GM23338 (cell line): ENCODE results near the gene FOXP1. TPM values are rescaled to one million over a fixed set of nuclear protein-coding genes. Genes with fewer than 3 reads are reported as not detected.

Experiments
- ATAC-seq: fragments of 200-7000 bp; cut with Tn5 transposase; 3 replicates; pipeline ENCODE4 v1.9.1; 2020
- DNase-seq: peaks from one replicate; pipeline ENCODE4 v3.0.0-alpha.2; 2015; ENCODE audit warnings: low spot score
- H2AFZ ChIP-seq: fragments of 200-600 bp; sonication (generic); 2 replicates; pipeline ENCODE4 v1.8.0; 2016; ENCODE audit warnings: antibody characterized with exemption, mild to moderate bottlenecking, moderate library complexity
- H3F3A ChIP-seq: fragments of 200-600 bp; sonication (generic); replicated peaks from 2 replicates; pipeline ENCODE4 v1.8.0; 2017; ENCODE audit warnings: antibody characterized with exemption, mixed run types, low read depth
- H3K27ac ChIP-seq: fragments of 200-600 bp; sonication (generic); 2 replicates; pipeline ENCODE4 v1.6.1; 2016; ENCODE audit warnings: low read depth
- H3K27me3 ChIP-seq: fragments of 200-600 bp; sonication (generic); 2 replicates; pipeline ENCODE4 v1.8.0; 2016; ENCODE audit warnings: mild to moderate bottlenecking, mixed run types, moderate library complexity; ENCODE audit not compliant: insufficient read depth
- H3K36me3 ChIP-seq: fragments of 200-600 bp; sonication (generic); 2 replicates; pipeline ENCODE4 v1.8.0; 2016; ENCODE audit warnings: mild to moderate bottlenecking; ENCODE audit not compliant: insufficient read depth
- H3K4me1 ChIP-seq: fragments of 200-600 bp; sonication (generic); 2 replicates; pipeline ENCODE4 v1.8.0; 2016; ENCODE audit warnings: mild to moderate bottlenecking, moderate library complexity; ENCODE audit not compliant: insufficient read depth
- H3K4me2 ChIP-seq: fragments of 200-600 bp; sonication (generic); 2 replicates; pipeline ENCODE4 v1.7.1; 2017; ENCODE audit warnings: mixed run types
- H3K4me3 ChIP-seq: fragments of 200-600 bp; sonication (generic); 2 replicates; pipeline ENCODE4 v1.6.1; 2016; ENCODE audit warnings: mixed run types
- H3K79me2 ChIP-seq: fragments of 200-600 bp; sonication (generic); replicated peaks from 2 replicates; pipeline ENCODE4 v1.8.0; 2017; ENCODE audit warnings: mild to moderate bottlenecking; ENCODE audit not compliant: insufficient read depth
- H3K9me2 ChIP-seq: fragments of 200-600 bp; sonication (generic); 2 replicates; pipeline ENCODE4 v1.8.0; 2017; ENCODE audit not compliant: insufficient read depth
- H4K20me1 ChIP-seq: fragments of 200-600 bp; sonication (generic); replicated peaks from 2 replicates; pipeline ENCODE4 v1.8.0; 2017; ENCODE audit warnings: mild to moderate bottlenecking; ENCODE audit not compliant: insufficient read depth
- H3K27ac Mint-ChIP-seq: 2 replicates; pipeline ENCODE4 v1.8.0; 2020; ENCODE audit warnings: inconsistent platforms, mild to moderate bottlenecking, moderate library complexity, mixed read lengths
- H3K27me3 Mint-ChIP-seq: 3 replicates; pipeline ENCODE4 v1.8.0; 2022; ENCODE audit warnings: low read depth, mild to moderate bottlenecking, moderate library complexity, mixed read lengths, inconsistent platforms; ENCODE audit not compliant: insufficient read depth, poor library complexity
- H3K36me3 Mint-ChIP-seq: 3 replicates; pipeline ENCODE4 v1.8.0; 2021; ENCODE audit warnings: low read depth, mild to moderate bottlenecking, inconsistent platforms, moderate library complexity, mixed read lengths
- H3K4me1 Mint-ChIP-seq: 3 replicates; pipeline ENCODE4 v1.8.0; 2020; ENCODE audit warnings: mild to moderate bottlenecking, inconsistent platforms, mixed read lengths
- H3K4me3 Mint-ChIP-seq: 3 replicates; pipeline ENCODE4 v1.8.0; 2021; ENCODE audit warnings: moderate library complexity, mild to moderate bottlenecking, inconsistent platforms, mixed read lengths
- H3K9me3 Mint-ChIP-seq: 3 replicates; pipeline ENCODE4 v1.8.0; 2020; ENCODE audit warnings: moderate library complexity, mild to moderate bottlenecking, inconsistent platforms, mixed read lengths
- CREB1 ChIP-seq: fragments of 250-450 bp; sonication (Bioruptor Pico); IDR thresholded peaks from 2 replicates; pipeline ENCODE4 v1.5.0; 2020; ENCODE audit warnings: low read depth, mild to moderate bottlenecking, moderate library complexity
- CTCF ChIP-seq, 2 experiments: fragments of 200-600 bp in 1 of 2; sonication (generic) in 1 of 2; conservative IDR thresholded peaks; 2 replicates each; pipeline versions ENCODE4 v1.5.1 to v1.6.1; 2016 to 2017; ENCODE audit warnings: antibody characterized with exemption in 2 of 2, low read depth in 2 of 2, mild to moderate bottlenecking in 2 of 2, moderate library complexity in 1 of 2
- ETS1 ChIP-seq: IDR thresholded peaks from 2 replicates; pipeline ENCODE4 v1.6.1; 2016; ENCODE audit warnings: antibody characterized with exemption
- EZH2 ChIP-seq: fragments of 200-600 bp; sonication (generic); IDR thresholded peaks from one replicate; pipeline ENCODE4 v1.8.0; 2017; ENCODE audit warnings: antibody characterized with exemption, mild to moderate bottlenecking, low read depth; ENCODE audit not compliant: unreplicated experiment
- EZH2phosphoT487 ChIP-seq: fragments of 200-600 bp; sonication (generic); IDR thresholded peaks from one replicate; pipeline ENCODE4 v1.8.1; 2018; ENCODE audit warnings: antibody characterized with exemption; ENCODE audit not compliant: unreplicated experiment
- JUNB ChIP-seq: IDR thresholded peaks from one replicate; pipeline ENCODE4 v1.6.1; 2016; ENCODE audit warnings: antibody characterized with exemption; ENCODE audit not compliant: unreplicated experiment
- NANOG ChIP-seq: IDR thresholded peaks from 2 replicates; pipeline ENCODE4 v1.6.1; 2016; ENCODE audit warnings: antibody characterized with exemption, borderline replicate concordance
- POLR2AphosphoS5 ChIP-seq: IDR thresholded peaks from 2 replicates; pipeline ENCODE4 v1.6.1; 2016; ENCODE audit warnings: antibody characterized with exemption, low read depth
- REST ChIP-seq: IDR thresholded peaks from one replicate; pipeline ENCODE4 v1.6.1; 2018; ENCODE audit warnings: antibody characterized with exemption; ENCODE audit not compliant: unreplicated experiment
- STAT1 ChIP-seq: IDR thresholded peaks from one replicate; pipeline ENCODE4 v1.6.1; 2016; ENCODE audit warnings: antibody characterized with exemption; ENCODE audit not compliant: unreplicated experiment
- ZNF114 ChIP-seq: fragments of 250-450 bp; sonication (Bioruptor Pico); IDR thresholded peaks from 2 replicates; pipeline ENCODE4 v1.5.0; 2020; ENCODE audit warnings: mild to moderate bottlenecking, moderate library complexity
- ZNF331 ChIP-seq: fragments of 250-450 bp; sonication (Bioruptor Pico); IDR thresholded peaks from 2 replicates; pipeline ENCODE4 v1.5.0; 2020; ENCODE audit warnings: low read depth, mild to moderate bottlenecking, moderate library complexity
- ZNF462 ChIP-seq: fragments of 250-450 bp; sonication (Bioruptor Pico); IDR thresholded peaks from 2 replicates; pipeline ENCODE4 v1.5.0; 2020; ENCODE audit warnings: mild to moderate bottlenecking, moderate library complexity
- polyA plus RNA-seq: library from polyadenylated mRNA; unstranded; fragments of >200 nt; fragmentation: Nextera tagmentation; extraction: Ambion mirVana; gene quantifications from 2 replicates; pipeline ENCODE4 v1.2.1, GENCODE V29; 2016
- total RNA-seq: library from RNA; depleted of rRNA; stranded (reverse); fragments of >200 nt; shearing (Covaris generic); gene quantifications from 2 replicates; pipeline ENCODE4 v1.2.3, GENCODE V29; 2014

FOXP1 gene
- total and polyA plus RNA-seq, 2 experiments from 2014 or later, result 32.9 to 35.5 TPM

- no peak for TF ChIP-seq REST
These were observed 493.3 kb downstream of the FOXP1 start (continued) for GRCh38 chr3:71090207-71090606.

GRCh38 chr3:71089271-71089847 lies 494.2 kb downstream of the FOXP1 start:
- no peak overlapping the region for H3K27ac Mint-ChIP-seq
- DNase-seq, result no peak
- no peaks in the 10 kb centered on the region; the same call in 1 of the 2 replicates for H3K79me2 ChIP-seq
- TF ChIP-seq NANOG (no peak), JUNB (no peak), CREB1 (CRISPR knock-in tag) (no peak), EZH2phosphoT487 (no peak), EZH2 (no peak), ETS1 (no peak), POLR2AphosphoS5 (no peak), CTCF (conservative IDR thresholded peaks at IDR 0.05; ENCODE audit: low read depth in 2 of 2) (no peak), STAT1 (no peak), ZNF462 (CRISPR knock-in tag) (no peak), ZNF114 (CRISPR knock-in tag) (no peak), ZNF331 (CRISPR knock-in tag) (no peak)

More at GRCh38 chr3:71089271-71089847, 494.2 kb downstream of the FOXP1 start:
- peaks cover 8% of the 10 kb centered on the region for H3K27me3 Mint-ChIP-seq
- H3K4me1 Mint-ChIP-seq, result peaks cover 22% of the 10 kb centered on the region
- Histone ChIP-seq H3K27me3 (no peaks in the 10 kb centered on the region), H3K4me2 (no peak overlapping the region), H2AFZ (no peak overlapping the region), H3K4me3 (no peak overlapping the region), H3K9me2 (no peaks in the 10 kb centered on the region), H3K27ac (no peak overlapping the region), H3K36me3 (no peaks in the 10 kb centered on the region), H3F3A (no peaks in the 10 kb centered on the region), H4K20me1 (no peaks in the 10 kb centered on the region; the same call in 1 of the 2 replicates), H3K4me1 (peaks cover 12% of the 10 kb centered on the region; the same call in 1 of the 2 replicates)
- no peaks in the 10 kb centered on the region for H3K36me3 Mint-ChIP-seq
- no peak for ATAC-seq
- H3K4me3 Mint-ChIP-seq, result no peak overlapping the region
- H3K9me3 Mint-ChIP-seq, result no peaks in the 10 kb centered on the region
